ENCODE data around the gene CFAP74. TPM values are rescaled to one million over a fixed set of nuclear protein-coding genes. Genes with fewer than 3 reads are reported as not detected.

The CFAP74 gene
- total and polyA plus RNA-seq, 9 of the 15 experiments (the other 6 are each of a cell fraction or from before 2014, with no cell fraction given) = 0.03 to 0.15 (median 0.05) TPM; not detected in 6

DNA sequence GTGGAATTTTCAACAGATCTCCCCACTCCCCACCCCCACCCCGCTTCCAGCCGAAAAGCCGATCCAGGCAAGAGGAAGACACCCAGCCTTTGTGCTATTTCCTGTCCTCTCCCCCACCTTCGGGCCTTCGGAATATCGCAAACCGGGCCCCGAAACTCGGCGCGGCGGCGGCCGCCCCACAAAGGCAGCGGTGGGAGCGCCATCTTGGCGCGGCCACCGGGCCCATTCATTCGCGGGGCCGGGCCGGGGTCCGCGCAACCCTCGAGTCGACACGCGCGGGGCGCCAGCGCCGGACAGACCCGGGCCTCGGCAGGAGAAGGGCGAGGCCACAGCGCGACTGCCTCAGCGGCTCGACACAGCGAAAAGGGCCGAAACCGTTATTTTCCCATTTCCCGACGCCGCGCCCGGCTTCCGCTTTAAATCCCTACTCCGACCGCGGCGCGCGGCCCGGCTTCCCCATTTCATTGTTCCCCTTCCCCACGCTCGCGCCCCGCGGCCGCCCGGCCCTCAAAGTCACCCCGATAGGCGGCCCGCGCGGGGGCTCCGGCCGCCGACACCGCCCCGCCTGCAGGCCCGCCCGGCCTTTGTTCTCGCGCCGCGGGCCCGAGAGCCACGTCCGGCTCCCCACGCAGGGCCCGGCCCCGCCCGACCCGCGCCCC is 113.6 kb downstream of the CFAP74 start (continued):
- TF ChIP-seq, protein P1, sequence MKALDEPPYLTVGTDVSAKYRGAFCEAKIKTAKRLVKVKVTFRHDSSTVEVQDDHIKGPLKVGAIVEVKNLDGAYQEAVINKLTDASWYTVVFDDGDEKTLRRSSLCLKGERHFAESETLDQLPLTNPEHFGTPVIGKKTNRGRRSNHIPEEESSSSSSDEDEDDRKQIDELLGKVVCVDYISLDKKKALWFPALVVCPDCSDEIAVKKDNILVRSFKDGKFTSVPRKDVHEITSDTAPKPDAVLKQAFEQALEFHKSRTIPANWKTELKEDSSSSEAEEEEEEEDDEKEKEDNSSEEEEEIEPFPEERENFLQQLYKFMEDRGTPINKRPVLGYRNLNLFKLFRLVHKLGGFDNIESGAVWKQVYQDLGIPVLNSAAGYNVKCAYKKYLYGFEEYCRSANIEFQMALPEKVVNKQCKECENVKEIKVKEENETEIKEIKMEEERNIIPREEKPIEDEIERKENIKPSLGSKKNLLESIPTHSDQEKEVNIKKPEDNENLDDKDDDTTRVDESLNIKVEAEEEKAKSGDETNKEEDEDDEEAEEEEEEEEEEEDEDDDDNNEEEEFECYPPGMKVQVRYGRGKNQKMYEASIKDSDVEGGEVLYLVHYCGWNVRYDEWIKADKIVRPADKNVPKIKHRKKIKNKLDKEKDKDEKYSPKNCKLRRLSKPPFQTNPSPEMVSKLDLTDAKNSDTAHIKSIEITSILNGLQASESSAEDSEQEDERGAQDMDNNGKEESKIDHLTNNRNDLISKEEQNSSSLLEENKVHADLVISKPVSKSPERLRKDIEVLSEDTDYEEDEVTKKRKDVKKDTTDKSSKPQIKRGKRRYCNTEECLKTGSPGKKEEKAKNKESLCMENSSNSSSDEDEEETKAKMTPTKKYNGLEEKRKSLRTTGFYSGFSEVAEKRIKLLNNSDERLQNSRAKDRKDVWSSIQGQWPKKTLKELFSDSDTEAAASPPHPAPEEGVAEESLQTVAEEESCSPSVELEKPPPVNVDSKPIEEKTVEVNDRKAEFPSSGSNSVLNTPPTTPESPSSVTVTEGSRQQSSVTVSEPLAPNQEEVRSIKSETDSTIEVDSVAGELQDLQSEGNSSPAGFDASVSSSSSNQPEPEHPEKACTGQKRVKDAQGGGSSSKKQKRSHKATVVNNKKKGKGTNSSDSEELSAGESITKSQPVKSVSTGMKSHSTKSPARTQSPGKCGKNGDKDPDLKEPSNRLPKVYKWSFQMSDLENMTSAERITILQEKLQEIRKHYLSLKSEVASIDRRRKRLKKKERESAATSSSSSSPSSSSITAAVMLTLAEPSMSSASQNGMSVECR (CRISPR knock-in tag; IDR thresholded peaks at IDR 0.05) = peak; percentile 63
- TF ChIP-seq ZNF57 (CRISPR knock-in tag; IDR thresholded peaks at IDR 0.05) = no peak
- TF ChIP-seq SIN3A (IDR thresholded peaks at IDR 0.05; ENCODE audit: borderline replicate concordance in 2 of 2, control insufficient read depth in 1 of 2, low read depth in 2 of 2, low read length in 2 of 2) = peak in 1 of 2 experiments; percentile 51; a peak in 2 of 4 replicates
- no peak for TF ChIP-seq TAF15 (IDR thresholded peaks at IDR 0.05; ENCODE audit: low read depth, low read length)
- TF ChIP-seq YY1 (IDR thresholded peaks at IDR 0.05; ENCODE audit: borderline replicate concordance in 1 of 3, control insufficient read depth in 1 of 3, extremely low read depth in 1 of 3, insufficient read depth in 3 of 3, insufficient read length in 1 of 3, insufficient replicate concordance in 2 of 3, low read depth in 1 of 3, low read length in 2 of 3) = peak; percentile 72 to 97 (median 90)
- 0 out of 2 replicates have a peak, but pooled peaks have one; percentile 16 for TF ChIP-seq PTBP1 (IDR thresholded peaks at IDR 0.05; ENCODE audit: low read depth, low read length)
- TF ChIP-seq SRF (CRISPR knock-in tag; IDR thresholded peaks at IDR 0.05) = no peak
- TF ChIP-seq ETV6 (IDR thresholded peaks at IDR 0.05; ENCODE audit: borderline replicate concordance in 1 of 2, low read depth in 2 of 2, low read length in 1 of 2) = no peak
- no peak for TF ChIP-seq ETV6 (CRISPR knock-in tag; IDR thresholded peaks at IDR 0.05; ENCODE audit: borderline replicate concordance)
- peak; percentile 86 for TF ChIP-seq RBFOX2 (IDR thresholded peaks at IDR 0.05; ENCODE audit: low read depth, low read length)
- TF ChIP-seq MECOM (CRISPR knock-in tag; IDR thresholded peaks at IDR 0.05) = no peak
- peak; percentile 79 for TF ChIP-seq POLR2G (IDR thresholded peaks at IDR 0.05; ENCODE audit: low read depth, low read length)
- TF ChIP-seq, protein P2, sequence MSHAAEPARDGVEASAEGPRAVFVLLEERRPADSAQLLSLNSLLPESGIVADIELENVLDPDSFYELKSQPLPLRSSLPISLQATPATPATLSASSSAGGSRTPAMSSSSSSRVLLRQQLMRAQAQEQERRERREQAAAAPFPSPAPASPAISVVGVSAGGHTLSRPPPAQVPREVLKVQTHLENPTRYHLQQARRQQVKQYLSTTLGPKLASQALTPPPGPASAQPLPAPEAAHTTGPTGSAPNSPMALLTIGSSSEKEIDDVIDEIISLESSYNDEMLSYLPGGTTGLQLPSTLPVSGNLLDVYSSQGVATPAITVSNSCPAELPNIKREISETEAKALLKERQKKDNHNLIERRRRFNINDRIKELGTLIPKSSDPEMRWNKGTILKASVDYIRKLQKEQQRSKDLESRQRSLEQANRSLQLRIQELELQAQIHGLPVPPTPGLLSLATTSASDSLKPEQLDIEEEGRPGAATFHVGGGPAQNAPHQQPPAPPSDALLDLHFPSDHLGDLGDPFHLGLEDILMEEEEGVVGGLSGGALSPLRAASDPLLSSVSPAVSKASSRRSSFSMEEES (CRISPR knock-in tag; IDR thresholded peaks at IDR 0.05) = no peak
- TF ChIP-seq, protein P3, sequence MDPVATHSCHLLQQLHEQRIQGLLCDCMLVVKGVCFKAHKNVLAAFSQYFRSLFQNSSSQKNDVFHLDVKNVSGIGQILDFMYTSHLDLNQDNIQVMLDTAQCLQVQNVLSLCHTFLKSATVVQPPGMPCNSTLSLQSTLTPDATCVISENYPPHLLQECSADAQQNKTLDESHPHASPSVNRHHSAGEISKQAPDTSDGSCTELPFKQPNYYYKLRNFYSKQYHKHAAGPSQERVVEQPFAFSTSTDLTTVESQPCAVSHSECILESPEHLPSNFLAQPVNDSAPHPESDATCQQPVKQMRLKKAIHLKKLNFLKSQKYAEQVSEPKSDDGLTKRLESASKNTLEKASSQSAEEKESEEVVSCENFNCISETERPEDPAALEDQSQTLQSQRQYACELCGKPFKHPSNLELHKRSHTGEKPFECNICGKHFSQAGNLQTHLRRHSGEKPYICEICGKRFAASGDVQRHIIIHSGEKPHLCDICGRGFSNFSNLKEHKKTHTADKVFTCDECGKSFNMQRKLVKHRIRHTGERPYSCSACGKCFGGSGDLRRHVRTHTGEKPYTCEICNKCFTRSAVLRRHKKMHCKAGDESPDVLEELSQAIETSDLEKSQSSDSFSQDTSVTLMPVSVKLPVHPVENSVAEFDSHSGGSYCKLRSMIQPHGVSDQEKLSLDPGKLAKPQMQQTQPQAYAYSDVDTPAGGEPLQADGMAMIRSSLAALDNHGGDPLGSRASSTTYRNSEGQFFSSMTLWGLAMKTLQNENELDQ (CRISPR knock-in tag; IDR thresholded peaks at IDR 0.05; ENCODE audit: borderline replicate concordance) = no peak
